IMR-90 (cell line): Measurements from ENCODE around the gene KDM6A. TPM values are rescaled to one million over a fixed set of nuclear protein-coding genes. Genes with fewer than 3 reads are reported as not detected.

ENCODE experiments used
- ATAC-seq: fragments of 200-7000 bp; cut with Tn5 transposase; 2 replicates; pipeline ENCODE4 v1.9.1; 2020; ENCODE audit warnings: low read depth, mild to moderate bottlenecking, moderate library complexity
- BruUV-seq: library from RNA; stranded (reverse); fragments of 400-500 nt; replicated peaks from 2 replicates; lab custom pipeline; 2021; lab: Mats Ljungman, UMichigan
- CTCF ChIA-PET: fragments of 300-600 bp; formaldehyde crosslinking; extraction: SDS; loops from one replicate; lab custom pipeline; 2021; ENCODE audit warnings: antibody characterized with exemption; lab: Yijun Ruan, JAX
- POLR2A ChIA-PET: fragments of 300-600 bp; sonication (Branson Sonifier 250); formaldehyde crosslinking; loops from one replicate; lab custom pipeline; 2022; ENCODE audit warnings: antibody characterized with exemption; ENCODE audit not compliant: unreplicated experiment; lab: Charles Lee
- DNase-seq: peaks from one replicate; pipeline ENCODE4 v3.0.0; 2013
- H2AFZ ChIP-seq: replicated peaks from 2 replicates; pipeline ENCODE3; 2013; ENCODE audit warnings: low read length, mild to moderate bottlenecking; ENCODE audit not compliant: poor library complexity
- H2AK5ac ChIP-seq: 2 replicates; pipeline ENCODE4 v1.6.1; 2013; ENCODE audit warnings: low read depth, low read length, inconsistent platforms
- H2AK9ac ChIP-seq: replicated peaks from 2 replicates; pipeline ENCODE3; 2013; ENCODE audit warnings: mild to moderate bottlenecking, low read depth, low read length, moderate library complexity; ENCODE audit not compliant: poor library complexity
- H2BK120ac ChIP-seq: 2 replicates; pipeline ENCODE4 v1.6.1; 2013; ENCODE audit warnings: low read depth, low read length, inconsistent platforms
- H2BK15ac ChIP-seq: 3 replicates; pipeline ENCODE4 v1.6.1; 2013; ENCODE audit warnings: low read depth, low read length, inconsistent platforms
- H2BK20ac ChIP-seq: 2 replicates; pipeline ENCODE4 v1.6.1; 2013; ENCODE audit warnings: low read depth, mild to moderate bottlenecking, inconsistent platforms, low read length, moderate library complexity
- H2BK5ac ChIP-seq: 2 replicates; pipeline ENCODE4 v1.6.1; 2013; ENCODE audit warnings: mild to moderate bottlenecking, low read depth, low read length, inconsistent platforms; ENCODE audit not compliant: poor library complexity, severe bottlenecking
- H3K14ac ChIP-seq: replicated peaks from 2 replicates; pipeline ENCODE4 v1.6.1; 2013; ENCODE audit warnings: low read depth, low read length, inconsistent platforms
- H3K18ac ChIP-seq: 2 replicates; pipeline ENCODE4 v1.6.1; 2013; ENCODE audit warnings: low read depth, low read length, control low read depth
- H3K23ac ChIP-seq: 2 replicates; pipeline ENCODE4 v1.6.1; 2013; ENCODE audit warnings: low read depth, low read length, inconsistent platforms
- H3K27ac ChIP-seq: 2 replicates; pipeline ENCODE4 v1.5.1; 2013; ENCODE audit warnings: mild to moderate bottlenecking, control low read depth, low read length; ENCODE audit not compliant: insufficient read depth
- H3K27me3 ChIP-seq: 2 replicates; pipeline ENCODE4 v1.6.1; 2013; ENCODE audit warnings: low read length; ENCODE audit not compliant: control insufficient read depth, insufficient read depth
- H3K36me3 ChIP-seq: 2 replicates; pipeline ENCODE4 v1.6.1; 2013; ENCODE audit warnings: low read length, mixed read lengths; ENCODE audit not compliant: control insufficient read depth, insufficient read depth
- H3K4ac ChIP-seq: 2 replicates; pipeline ENCODE4 v1.6.1; 2013; ENCODE audit warnings: low read depth, low read length, inconsistent platforms
- H3K4me1 ChIP-seq: 2 replicates; pipeline ENCODE4 v1.6.1; 2013; ENCODE audit warnings: low read length, mixed read lengths; ENCODE audit not compliant: control insufficient read depth, insufficient read depth
- H3K4me2 ChIP-seq: 2 replicates; pipeline ENCODE4 v1.6.1; 2013; ENCODE audit warnings: low read depth, mild to moderate bottlenecking, control low read depth, low read length, moderate library complexity
- H3K4me3 ChIP-seq: 2 replicates; pipeline ENCODE4 v1.5.1; 2013; ENCODE audit warnings: low read depth, mild to moderate bottlenecking, control low read depth, low read length, moderate library complexity; ENCODE audit not compliant: insufficient read depth
- H3K56ac ChIP-seq: 2 replicates; pipeline ENCODE4 v1.6.1; 2013; ENCODE audit warnings: low read length, inconsistent platforms; ENCODE audit not compliant: insufficient read depth; ENCODE audit errors: extremely low read depth
- H3K79me1 ChIP-seq, 2 experiments: 2 replicates each; pipeline ENCODE4 v1.6.1; 2013; ENCODE audit warnings: low read length in 2 of 2, inconsistent platforms in 1 of 2, low read depth in 1 of 2
- H3K9ac ChIP-seq: 2 replicates; pipeline ENCODE4 v1.6.1; 2013; ENCODE audit warnings: low read depth, low read length, control low read depth
- H3K9me1 ChIP-seq: 2 replicates; pipeline ENCODE4 v1.6.1; 2013; ENCODE audit warnings: low read length, inconsistent platforms; ENCODE audit not compliant: insufficient read depth
- H3K9me3 ChIP-seq: 2 replicates; pipeline ENCODE4 v1.6.1; 2013; ENCODE audit warnings: low read length; ENCODE audit not compliant: control insufficient read depth, insufficient read depth
- H4K20me1 ChIP-seq: 2 replicates; pipeline ENCODE4 v1.6.1; 2013; ENCODE audit warnings: low read length, inconsistent platforms; ENCODE audit not compliant: insufficient read depth
- H4K5ac ChIP-seq: 2 replicates; pipeline ENCODE4 v1.6.1; 2013; ENCODE audit warnings: mild to moderate bottlenecking, low read depth, low read length, control low read depth
- H4K8ac ChIP-seq, 2 experiments: 2 replicates each; pipeline ENCODE4 v1.6.1; 2013; ENCODE audit warnings: low read depth in 2 of 2, low read length in 2 of 2, control low read depth in 1 of 2, inconsistent platforms in 1 of 2
- H4K91ac ChIP-seq: 2 replicates; pipeline ENCODE4 v1.6.1; 2013; ENCODE audit warnings: low read depth, low read length, inconsistent platforms; ENCODE audit not compliant: insufficient read depth
- CHD1 ChIP-seq: IDR thresholded peaks from 2 replicates; pipeline ENCODE4 v1.6.1; 2012; ENCODE audit warnings: low read depth, low read length, improper control_type of control experiment
- MXI1 ChIP-seq: IDR thresholded peaks from 2 replicates; pipeline ENCODE4 v1.6.1; 2012; ENCODE audit warnings: low read depth, mild to moderate bottlenecking, low read length, moderate library complexity, borderline replicate concordance
- RAD21 ChIP-seq: IDR thresholded peaks from 2 replicates; pipeline ENCODE4 v1.6.1; 2012; ENCODE audit warnings: low read length, improper control_type of control experiment
- RFX5 ChIP-seq: IDR thresholded peaks from 2 replicates; pipeline ENCODE4 v1.8.0; 2012; ENCODE audit warnings: low read depth, mild to moderate bottlenecking, low read length, moderate library complexity
- WGBS, 2 experiments: methylation state at CpG; one replicate each; pipeline versions ENCODE4 v1.1.5 to v1.1.7; 2013; ENCODE audit warnings: missing lambda C conversion rate in 2 of 2; ENCODE audit not compliant: insufficient read length in 1 of 2; ENCODE audit errors: extremely low coverage in 2 of 2; 5-methylcytosine and 5-hydroxymethylcytosine counted together
- dilution Hi-C: fragments of 300-500 bp; cut with HindIII; formaldehyde crosslinking; loops from one replicate; pipeline ENCODE4 v1.14.3; 2018; ENCODE audit warnings: low sequenced_read_pairs; ENCODE audit not compliant: unreplicated experiment
- in situ Hi-C: fragments of 300-500 bp; cut with MboI; formaldehyde crosslinking; loops from 3 replicates; pipeline ENCODE4 v1.14.3; 2019; ENCODE audit warnings: low sequenced_read_pairs, inconsistent platforms, mixed read lengths
- intact Hi-C: fragments of 100-400 bp; cut with micrococcal nuclease; formaldehyde crosslinking; loops from 2 replicates; pipeline ENCODE4 v1.10.0; 2022
- polyA plus RNA-seq, 3 experiments: library from polyadenylated mRNA; depleted of rRNA; stranded (reverse); fragments of >200 nt; gene quantifications; 2 replicates each; pipeline ENCODE4 v1.2.3, GENCODE V29; 2012; ENCODE audit warnings: low replicate concordance in 1 of 3
- total RNA-seq: library from RNA; depleted of rRNA; stranded (reverse); fragments of >200 nt; gene quantifications from 2 replicates; pipeline ENCODE4 v1.2.3, GENCODE V29; 2012
- TF ChIP-seq, protein P1 (sequence below): fragments of 150-350 bp; IDR thresholded peaks from 2 replicates; pipeline ENCODE4 v1.6.1; 2017; ENCODE audit warnings: mild to moderate bottlenecking, antibody characterized with exemption, low read length, low read depth

The KDM6A gene
- total and polyA plus RNA-seq, 2 of the 4 experiments (the other 2 are of a cell fraction), result 11.7 to 24.9 TPM

DNA sequence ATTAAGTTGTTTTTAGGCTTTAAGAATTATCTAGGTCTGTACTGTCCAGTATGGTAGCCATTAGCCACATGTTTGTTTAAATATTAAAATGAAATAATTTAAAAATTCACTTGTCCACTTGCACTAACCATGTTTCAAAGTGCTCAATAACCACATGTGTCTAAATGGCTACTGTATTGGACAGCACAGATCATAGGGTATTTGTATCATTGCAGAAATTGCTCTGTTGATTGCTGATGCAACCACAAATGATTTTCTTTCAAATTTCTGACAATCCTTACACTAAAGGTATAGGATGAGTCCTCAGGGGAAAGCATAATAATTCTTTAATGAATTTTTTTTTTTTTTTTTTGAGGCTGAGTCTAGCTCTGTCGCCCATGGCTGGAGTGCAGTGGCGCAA, 84.9 kb downstream of the KDM6A start:
- TF ChIP-seq, protein P1, sequence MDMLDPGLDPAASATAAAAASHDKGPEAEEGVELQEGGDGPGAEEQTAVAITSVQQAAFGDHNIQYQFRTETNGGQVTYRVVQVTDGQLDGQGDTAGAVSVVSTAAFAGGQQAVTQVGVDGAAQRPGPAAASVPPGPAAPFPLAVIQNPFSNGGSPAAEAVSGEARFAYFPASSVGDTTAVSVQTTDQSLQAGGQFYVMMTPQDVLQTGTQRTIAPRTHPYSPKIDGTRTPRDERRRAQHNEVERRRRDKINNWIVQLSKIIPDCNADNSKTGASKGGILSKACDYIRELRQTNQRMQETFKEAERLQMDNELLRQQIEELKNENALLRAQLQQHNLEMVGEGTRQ, result no peak
- TF ChIP-seq CHD1 (no peak), MXI1 (no peak), RAD21 (no peak), RFX5 (no peak)
- H3K23ac ChIP-seq, result no peak overlapping the region
- H4K5ac ChIP-seq, result no peak overlapping the region
- H3K4me1 ChIP-seq, result no peaks in the 10 kb centered on the region
- intact Hi-C loops (no loop called here), in situ Hi-C loops (no loop called here), dilution Hi-C loops (no loop called here)
- H2AK9ac ChIP-seq, result no peak overlapping the region
- no peak overlapping the region for H3K4me2 ChIP-seq
- no peaks in the 10 kb centered on the region for H3K27me3 ChIP-seq
- no peak overlapping the region for H3K4me3 ChIP-seq
- peaks cover 30% of the 10 kb centered on the region for H4K20me1 ChIP-seq
- no peak overlapping the region for H3K14ac ChIP-seq
- H3K9me3 ChIP-seq, result no peaks in the 10 kb centered on the region
- H3K27ac ChIP-seq, result no peak overlapping the region
- H3K18ac ChIP-seq, result no peak overlapping the region
- ChIA-PET POLR2A (no interaction called here), CTCF (no interaction called here)
- no peak overlapping the region for H2BK120ac ChIP-seq
- H3K9ac ChIP-seq, result no peak overlapping the region
- BruUV-seq, result no TSS peak
- no peak overlapping the region for H4K8ac ChIP-seq
- H3K4ac ChIP-seq, result no peak overlapping the region
- H3K36me3 ChIP-seq, result no peaks in the 10 kb centered on the region
- ATAC-seq (no peak), DNase-seq (no peak)
- no peak overlapping the region for H2AK5ac ChIP-seq
- no peak overlapping the region for H4K91ac ChIP-seq
- H2BK5ac ChIP-seq, result no peak overlapping the region
- no CpG with 5 or more reads among the region's 2 CpGs for WGBS, 2 experiments
- H2AFZ ChIP-seq, result no peak overlapping the region
- peaks cover 9 to 39% of the 10 kb centered on the region in 2 experiments for H3K79me1 ChIP-seq
- H2BK15ac ChIP-seq, result no peak overlapping the region
- H3K56ac ChIP-seq, result no peak overlapping the region
- no peaks in the 10 kb centered on the region for H3K9me1 ChIP-seq
- H2BK20ac ChIP-seq, result no peak overlapping the region
